A673 (cell line): ENCODE measurements around the gene ACSF2.

Source experiments
- EZH2 ChIP-seq: fragments of 200-600 bp; sonication (generic); IDR thresholded peaks from 2 replicates; pipeline ENCODE4 v1.6.1; 2017; ENCODE audit warnings: borderline replicate concordance, low read depth, mild to moderate bottlenecking, mixed read lengths, antibody characterized with exemption, low read length; ENCODE audit not compliant: poor library complexity, severe bottlenecking
- TF ChIP-seq, protein P1 (sequence below): fragments of 300-800, 200-600 bp; sonication (generic); conservative IDR thresholded peaks from 2 replicates; pipeline ENCODE4 v1.5.1; 2017; ENCODE audit warnings: low read depth, mild to moderate bottlenecking, antibody characterized with exemption, low read length, moderate library complexity, mixed read lengths

DNA sequence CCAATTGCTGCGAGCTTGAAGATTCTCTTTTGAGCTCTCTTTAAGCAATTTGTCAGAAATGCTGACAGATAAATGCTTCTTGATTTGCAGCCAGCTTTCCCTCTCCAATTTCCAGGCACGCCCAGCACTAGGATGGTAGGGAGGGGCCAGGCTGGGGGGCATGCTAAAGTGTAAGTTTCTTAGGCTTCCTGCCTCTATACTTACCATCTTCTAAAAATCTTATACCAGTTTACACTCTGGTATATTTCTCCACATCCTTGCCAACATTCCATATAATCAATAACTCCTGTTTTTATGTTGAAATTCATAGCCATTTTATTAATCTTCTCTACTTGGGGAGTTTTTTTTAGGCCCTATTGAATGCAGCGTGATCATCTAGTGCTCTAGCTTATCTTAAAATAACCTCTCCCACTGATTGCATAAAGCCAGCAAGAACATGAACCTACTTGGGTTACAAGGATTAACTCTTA, 17.5 kb downstream of the ACSF2 start:
- TF ChIP-seq EZH2, result no peak
- TF ChIP-seq, protein P1, sequence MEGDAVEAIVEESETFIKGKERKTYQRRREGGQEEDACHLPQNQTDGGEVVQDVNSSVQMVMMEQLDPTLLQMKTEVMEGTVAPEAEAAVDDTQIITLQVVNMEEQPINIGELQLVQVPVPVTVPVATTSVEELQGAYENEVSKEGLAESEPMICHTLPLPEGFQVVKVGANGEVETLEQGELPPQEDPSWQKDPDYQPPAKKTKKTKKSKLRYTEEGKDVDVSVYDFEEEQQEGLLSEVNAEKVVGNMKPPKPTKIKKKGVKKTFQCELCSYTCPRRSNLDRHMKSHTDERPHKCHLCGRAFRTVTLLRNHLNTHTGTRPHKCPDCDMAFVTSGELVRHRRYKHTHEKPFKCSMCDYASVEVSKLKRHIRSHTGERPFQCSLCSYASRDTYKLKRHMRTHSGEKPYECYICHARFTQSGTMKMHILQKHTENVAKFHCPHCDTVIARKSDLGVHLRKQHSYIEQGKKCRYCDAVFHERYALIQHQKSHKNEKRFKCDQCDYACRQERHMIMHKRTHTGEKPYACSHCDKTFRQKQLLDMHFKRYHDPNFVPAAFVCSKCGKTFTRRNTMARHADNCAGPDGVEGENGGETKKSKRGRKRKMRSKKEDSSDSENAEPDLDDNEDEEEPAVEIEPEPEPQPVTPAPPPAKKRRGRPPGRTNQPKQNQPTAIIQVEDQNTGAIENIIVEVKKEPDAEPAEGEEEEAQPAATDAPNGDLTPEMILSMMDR, result no peak
